ENCODE results near the gene LMBRD1.
A peak's percentile ranks its signal among the peaks of the same experiment; 100 is the strongest.

LMBRD1 gene

DNA sequence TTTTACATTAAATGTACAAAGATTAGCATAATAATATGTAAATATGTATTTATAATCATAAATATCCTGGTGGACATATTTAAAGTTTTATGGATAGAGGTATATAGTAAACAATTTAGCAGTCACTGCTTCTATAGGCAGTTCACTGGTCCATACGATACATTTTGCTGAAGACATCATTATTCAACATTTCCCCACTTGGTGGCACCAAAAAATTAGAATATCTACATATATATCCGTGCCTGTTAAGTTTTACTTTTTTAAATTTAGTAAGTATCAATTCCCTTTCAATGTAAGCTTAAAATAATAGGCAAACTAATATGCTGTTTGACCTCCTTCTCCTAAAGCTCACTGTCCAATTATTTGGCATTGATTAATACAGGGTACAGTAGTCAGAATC, 64.2 kb downstream of the LMBRD1 start:
- DNase-seq, result peak; percentile 13
- no CpG with 5 or more reads among the region's 2 CpGs for WGBS
- no peak overlapping the region for H3K27ac ChIP-seq (ENCODE audit: low read length, poor library complexity, severe bottlenecking)
- H3K14ac ChIP-seq (ENCODE audit: low read length in 2 of 2), result no peak overlapping the region
- H3K36me3 ChIP-seq (ENCODE audit: control insufficient read depth in 1 of 2, insufficient read depth in 2 of 2, low read depth in 1 of 2, low read length in 2 of 2), result peaks cover 0 to 7% of the 10 kb centered on the region in 2 experiments
- peaks cover 1% of the 10 kb centered on the region for H3K4me1 ChIP-seq (ENCODE audit: control insufficient read depth, insufficient read depth, low read depth, low read length)
- no peak overlapping the region for H2BK15ac ChIP-seq (ENCODE audit: low read depth, poor library complexity, severe bottlenecking)
- H4K8ac ChIP-seq (ENCODE audit: low read length), result no peak overlapping the region
- H3K4me2 ChIP-seq (ENCODE audit: low read length, poor library complexity, severe bottlenecking), result no peak overlapping the region
- H2AFZ ChIP-seq (ENCODE audit: low read depth, low read length), result no peak overlapping the region
- no peak overlapping the region for H3K18ac ChIP-seq (ENCODE audit: low read depth in 1 of 2, low read length in 2 of 2)
- H2BK120ac ChIP-seq (ENCODE audit: low read depth, low read length), result no peak overlapping the region
- H3K4me3 ChIP-seq (ENCODE audit: insufficient read depth in 1 of 2, low read depth in 1 of 2, low read length in 2 of 2), result no peak overlapping the region
- no peak overlapping the region for H4K91ac ChIP-seq (ENCODE audit: low read length)
- no peak overlapping the region for H3K4ac ChIP-seq (ENCODE audit: low read depth in 1 of 2, low read length in 2 of 2)
- H2AK5ac ChIP-seq (ENCODE audit: low read length, severe bottlenecking), result no peak overlapping the region
- H2BK5ac ChIP-seq (ENCODE audit: low read depth, low read length, poor library complexity, severe bottlenecking), result no peak overlapping the region
- H2BK12ac ChIP-seq (ENCODE audit: low read length in 2 of 2), result no peak overlapping the region
- H3K23ac ChIP-seq (ENCODE audit: low read length in 2 of 2), result no peak overlapping the region
- H3K79me1 ChIP-seq (replicated peaks; ENCODE audit: low read length, poor library complexity, severe bottlenecking), result no peaks in the 10 kb centered on the region
- H3K9ac ChIP-seq (ENCODE audit: low read length), result peak overlapping the region; percentile 19
- H3K27me3 ChIP-seq (ENCODE audit: control insufficient read depth in 1 of 2, insufficient read depth in 1 of 2, low read length in 2 of 2), result no peaks in the 10 kb centered on the region
- H3K9me3 ChIP-seq (ENCODE audit: control insufficient read depth, low read length), result no peaks in the 10 kb centered on the region

DNA sequence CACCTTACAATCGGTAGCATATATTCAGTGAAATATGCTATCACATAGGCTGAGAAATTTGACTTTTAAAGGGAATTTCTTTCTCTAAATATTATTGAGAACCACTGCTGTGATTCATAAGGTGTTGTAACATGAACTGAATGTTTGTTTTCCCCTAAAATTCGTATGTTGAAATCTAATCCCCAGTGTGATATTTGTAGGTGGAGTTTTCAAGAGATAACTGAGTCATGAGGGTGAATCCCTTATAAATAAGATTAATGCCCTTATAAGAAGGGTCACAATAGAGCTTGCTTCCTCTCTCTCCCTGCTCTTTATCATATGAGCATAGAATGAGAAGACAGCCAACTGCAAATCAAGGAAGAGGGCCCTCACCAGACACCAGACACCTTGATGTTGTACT, 64.8 kb downstream of the LMBRD1 start:
- Histone ChIP-seq H2BK12ac (ENCODE audit: low read length in 2 of 2) (no peak overlapping the region), H4K91ac (ENCODE audit: low read length) (no peak overlapping the region), H4K8ac (ENCODE audit: low read length) (no peak overlapping the region), H3K9ac (ENCODE audit: low read length) (peak overlapping the region; percentile 49), H3K4me2 (ENCODE audit: low read length, poor library complexity, severe bottlenecking) (no peak overlapping the region), H2BK120ac (ENCODE audit: low read depth, low read length) (no peak overlapping the region), H3K4me1 (ENCODE audit: control insufficient read depth, insufficient read depth, low read depth, low read length) (peaks cover 1% of the 10 kb centered on the region), H3K4me3 (ENCODE audit: insufficient read depth in 1 of 2, low read depth in 1 of 2, low read length in 2 of 2) (no peak overlapping the region), H2BK15ac (ENCODE audit: low read depth, poor library complexity, severe bottlenecking) (no peak overlapping the region), H3K4ac (ENCODE audit: low read depth in 1 of 2, low read length in 2 of 2) (no peak overlapping the region), H3K36me3 (ENCODE audit: control insufficient read depth in 1 of 2, insufficient read depth in 2 of 2, low read depth in 1 of 2, low read length in 2 of 2) (peaks cover 0 to 4% of the 10 kb centered on the region in 2 experiments), H3K18ac (ENCODE audit: low read depth in 1 of 2, low read length in 2 of 2) (no peak overlapping the region), H3K9me3 (ENCODE audit: control insufficient read depth, low read length) (no peaks in the 10 kb centered on the region), H2BK5ac (ENCODE audit: low read depth, low read length, poor library complexity, severe bottlenecking) (no peak overlapping the region), H3K14ac (ENCODE audit: low read length in 2 of 2) (no peak overlapping the region), H3K23ac (ENCODE audit: low read length in 2 of 2) (no peak overlapping the region), H3K27ac (ENCODE audit: low read length, poor library complexity, severe bottlenecking) (no peak overlapping the region), H3K79me1 (replicated peaks; ENCODE audit: low read length, poor library complexity, severe bottlenecking) (no peaks in the 10 kb centered on the region), H2AK5ac (ENCODE audit: low read length, severe bottlenecking) (no peak overlapping the region), H2AFZ (ENCODE audit: low read depth, low read length) (no peak overlapping the region), H3K27me3 (ENCODE audit: control insufficient read depth in 1 of 2, insufficient read depth in 1 of 2, low read length in 2 of 2) (no peaks in the 10 kb centered on the region)
- no peak for DNase-seq
- 50% methylated on average over 1 of the region's 2 CpGs for WGBS

DNA sequence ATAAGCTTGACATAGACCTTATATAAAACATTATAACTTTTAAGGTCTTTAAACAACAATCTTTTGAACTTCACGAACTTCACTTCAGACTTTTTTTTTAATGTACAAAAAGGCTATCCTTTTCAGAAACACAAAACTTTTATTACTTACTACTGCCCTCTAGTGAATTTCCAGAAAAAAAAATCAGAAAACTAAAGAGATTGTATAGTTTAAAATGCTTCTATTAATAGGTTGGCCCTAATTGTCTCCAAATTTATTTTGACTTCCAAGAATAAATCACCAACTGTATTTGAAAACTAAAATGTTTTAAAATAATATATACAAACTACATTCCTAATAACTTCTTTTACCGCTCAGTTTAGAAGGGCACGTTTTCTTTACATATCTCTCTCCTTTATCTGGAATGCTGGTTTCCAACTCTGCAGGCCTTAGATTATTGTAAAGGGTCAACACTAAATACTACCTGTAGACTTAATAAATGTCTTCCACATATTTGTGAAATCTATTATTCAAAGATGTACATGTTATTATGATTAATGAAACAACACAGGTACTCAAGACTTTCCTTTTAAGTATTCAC, 66.8 kb downstream of the LMBRD1 start:
- no peak overlapping the region for H2BK120ac ChIP-seq (ENCODE audit: low read depth, low read length)
- H3K9ac ChIP-seq (ENCODE audit: low read length), result no peak overlapping the region
- no peak overlapping the region for H2BK5ac ChIP-seq (ENCODE audit: low read depth, low read length, poor library complexity, severe bottlenecking)
- H3K18ac ChIP-seq (ENCODE audit: low read depth in 1 of 2, low read length in 2 of 2), result no peak overlapping the region
- H3K79me1 ChIP-seq (replicated peaks; ENCODE audit: low read length, poor library complexity, severe bottlenecking), result no peaks in the 10 kb centered on the region
- no peaks in the 10 kb centered on the region for H3K27me3 ChIP-seq (ENCODE audit: control insufficient read depth in 1 of 2, insufficient read depth in 1 of 2, low read length in 2 of 2)
- no peak overlapping the region for H4K8ac ChIP-seq (ENCODE audit: low read length)
- H2BK12ac ChIP-seq (ENCODE audit: low read length in 2 of 2), result no peak overlapping the region
- peaks cover under 1% of the 10 kb centered on the region for H3K4me1 ChIP-seq (ENCODE audit: control insufficient read depth, insufficient read depth, low read depth, low read length)
- H3K9me3 ChIP-seq (ENCODE audit: control insufficient read depth, low read length), result peaks cover 12% of the 10 kb centered on the region
- H2AFZ ChIP-seq (ENCODE audit: low read depth, low read length), result no peak overlapping the region
- no peak overlapping the region for H3K4ac ChIP-seq (ENCODE audit: low read depth in 1 of 2, low read length in 2 of 2)
- H3K14ac ChIP-seq (ENCODE audit: low read length in 2 of 2), result no peak overlapping the region
- 61% methylated on average over 2 of the region's 3 CpGs for WGBS
- H3K23ac ChIP-seq (ENCODE audit: low read length in 2 of 2), result no peak overlapping the region
- H2AK5ac ChIP-seq (ENCODE audit: low read length, severe bottlenecking), result no peak overlapping the region
- H3K4me2 ChIP-seq (ENCODE audit: low read length, poor library complexity, severe bottlenecking), result no peak overlapping the region
- H2BK15ac ChIP-seq (ENCODE audit: low read depth, poor library complexity, severe bottlenecking), result no peak overlapping the region
- H3K4me3 ChIP-seq (ENCODE audit: insufficient read depth in 1 of 2, low read depth in 1 of 2, low read length in 2 of 2), result no peak overlapping the region
- peak; percentile 18 for DNase-seq
- H3K27ac ChIP-seq (ENCODE audit: low read length, poor library complexity, severe bottlenecking), result no peak overlapping the region
- H4K91ac ChIP-seq (ENCODE audit: low read length), result no peak overlapping the region
- H3K36me3 ChIP-seq (ENCODE audit: control insufficient read depth in 1 of 2, insufficient read depth in 2 of 2, low read depth in 1 of 2, low read length in 2 of 2), result peaks cover 2 to 13% of the 10 kb centered on the region in 2 experiments

DNA sequence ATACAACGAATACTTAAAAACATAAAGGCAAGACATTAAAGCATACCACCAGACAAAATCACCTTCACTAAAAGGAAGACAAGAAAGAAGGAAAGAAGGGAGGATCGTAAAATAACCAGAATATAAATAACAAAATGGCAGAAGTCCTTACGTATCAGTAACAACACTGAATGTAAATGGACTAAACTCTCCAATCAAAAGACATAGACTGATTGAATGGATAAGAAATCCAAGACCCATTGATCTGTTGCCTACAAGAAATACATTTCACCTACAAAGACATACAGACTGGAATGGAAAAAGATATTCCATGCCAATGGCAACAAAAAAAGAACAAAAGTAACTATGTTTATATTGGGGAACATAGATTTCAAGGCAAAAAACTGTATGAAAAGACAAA, 74.1 kb downstream of the LMBRD1 start:
- Histone ChIP-seq H3K36me3 (ENCODE audit: control insufficient read depth in 1 of 2, insufficient read depth in 2 of 2, low read depth in 1 of 2, low read length in 2 of 2) (peaks cover 14 to 34% of the 10 kb centered on the region in 2 experiments), H3K4ac (ENCODE audit: low read depth in 1 of 2, low read length in 2 of 2) (no peak overlapping the region), H2BK5ac (ENCODE audit: low read depth, low read length, poor library complexity, severe bottlenecking) (no peak overlapping the region), H2AK5ac (ENCODE audit: low read length, severe bottlenecking) (no peak overlapping the region), H3K18ac (ENCODE audit: low read depth in 1 of 2, low read length in 2 of 2) (no peak overlapping the region), H2BK15ac (ENCODE audit: low read depth, poor library complexity, severe bottlenecking) (no peak overlapping the region), H3K23ac (ENCODE audit: low read length in 2 of 2) (no peak overlapping the region), H2BK12ac (ENCODE audit: low read length in 2 of 2) (no peak overlapping the region), H4K91ac (ENCODE audit: low read length) (no peak overlapping the region), H3K9me3 (ENCODE audit: control insufficient read depth, low read length) (peaks cover 21% of the 10 kb centered on the region), H3K27ac (ENCODE audit: low read length, poor library complexity, severe bottlenecking) (no peak overlapping the region), H4K8ac (ENCODE audit: low read length) (no peak overlapping the region), H3K4me2 (ENCODE audit: low read length, poor library complexity, severe bottlenecking) (no peak overlapping the region), H3K4me3 (ENCODE audit: insufficient read depth in 1 of 2, low read depth in 1 of 2, low read length in 2 of 2) (no peak overlapping the region), H3K27me3 (ENCODE audit: control insufficient read depth in 1 of 2, insufficient read depth in 1 of 2, low read length in 2 of 2) (no peaks in the 10 kb centered on the region), H3K9ac (ENCODE audit: low read length) (no peak overlapping the region), H3K79me1 (replicated peaks; ENCODE audit: low read length, poor library complexity, severe bottlenecking) (peaks cover 7% of the 10 kb centered on the region), H3K14ac (ENCODE audit: low read length in 2 of 2) (no peak overlapping the region), H3K4me1 (ENCODE audit: control insufficient read depth, insufficient read depth, low read depth, low read length) (no peaks in the 10 kb centered on the region), H2BK120ac (ENCODE audit: low read depth, low read length) (no peak overlapping the region), H2AFZ (ENCODE audit: low read depth, low read length) (no peak overlapping the region)
- 89% methylated on average over 1 of the region's 3 CpGs for WGBS
- no peak for DNase-seq
